HepG2 (cell line): ENCODE results near the gene FAM118A.

Experiments
- AGO2 ChIP-seq: fragments of 200-400 bp; formaldehyde crosslinking; optimal IDR thresholded peaks from 2 replicates; pipeline ENCODE3; 2017; ENCODE audit warnings: mild to moderate bottlenecking, low read depth, low read length, moderate library complexity
- BRD4 ChIP-seq: sonication (generic); formaldehyde crosslinking; IDR thresholded peaks from 2 replicates; pipeline ENCODE4 v1.4.0; 2020; ENCODE audit warnings: missing genetic modification reagents
- CREM ChIP-seq, 2 experiments: sonication (generic) in 1 of 2; formaldehyde crosslinking in 1 of 2; IDR thresholded peaks; 2 replicates each; pipeline versions ENCODE4 v1.4.0 to v1.6.1; 2016 to 2020; ENCODE audit warnings: antibody characterized with exemption in 1 of 2, mild to moderate bottlenecking in 1 of 2, missing genetic modification reagents in 1 of 2
- DNMT1 ChIP-seq: sonication (generic); formaldehyde crosslinking; IDR thresholded peaks from 2 replicates; pipeline ENCODE4 v1.5.1; 2020; ENCODE audit warnings: mild to moderate bottlenecking, missing genetic modification reagents
- EP300 ChIP-seq, 3 experiments: sonication (generic) in 1 of 3; formaldehyde crosslinking in 1 of 3; IDR thresholded peaks; 2 replicates each; pipeline versions ENCODE4 v1.5.1 to v1.6.1; 2011 to 2020; ENCODE audit warnings: low read depth in 2 of 3, low read length in 2 of 3, borderline replicate concordance in 1 of 3, improper control_type of control experiment in 1 of 3, mild to moderate bottlenecking in 1 of 3, missing genetic modification reagents in 1 of 3, moderate library complexity in 1 of 3
- HBP1 ChIP-seq: IDR thresholded peaks from 2 replicates; pipeline ENCODE4 v1.6.1; 2016; ENCODE audit warnings: low read depth, control low read depth
- NFE2 ChIP-seq: sonication (generic); formaldehyde crosslinking; IDR thresholded peaks from 2 replicates; pipeline ENCODE4 v1.4.0; 2020; ENCODE audit warnings: missing genetic modification reagents
- ZC3H4 ChIP-seq: sonication (generic); formaldehyde crosslinking; IDR thresholded peaks from 2 replicates; pipeline ENCODE4 v1.4.0; 2020; ENCODE audit warnings: missing genetic modification reagents, borderline replicate concordance
- ZNF678 ChIP-seq: sonication (generic); formaldehyde crosslinking; IDR thresholded peaks from 2 replicates; pipeline ENCODE4 v1.4.0; 2020; ENCODE audit warnings: mild to moderate bottlenecking, missing genetic modification reagents

- TF ChIP-seq DNMT1 (CRISPR knock-in tag) (no peak), BRD4 (CRISPR knock-in tag) (no peak), EP300 (IDR thresholded peaks at IDR 0.05; ENCODE audit: low read depth in 2 of 2, low read length in 2 of 2) (no peak), EP300 (CRISPR knock-in tag; IDR thresholded peaks at IDR 0.05; ENCODE audit: borderline replicate concordance) (no peak), HBP1 (CRISPR knock-in tag) (no peak), NFE2 (CRISPR knock-in tag) (no peak), AGO2 (no peak), ZC3H4 (CRISPR knock-in tag) (no peak), ZNF678 (no peak), CREM (IDR thresholded peaks at IDR 0.05) (no peak), CREM (CRISPR knock-in tag; IDR thresholded peaks at IDR 0.05) (no peak)
These were observed 2.7 kb downstream of the FAM118A start for GRCh38 chr22:45312415-45312814.
